GM10266 (cell line): Measurements from ENCODE around the gene NUP93.
"Not testable (repeated sequence)": the region's sequence is repeated elsewhere in the genome, so short reads cannot be mapped to it uniquely, and the experiment has no call there.

Experiments
- DNase-seq: peaks from one replicate; pipeline ENCODE4 v3.0.0; 2012; ENCODE audit errors: extremely low spot score
- TF ChIP-seq, protein P1 (sequence below): IDR thresholded peaks from 2 replicates; pipeline ENCODE4 v1.5.1; 2012; ENCODE audit warnings: mild to moderate bottlenecking, low read depth; ENCODE audit not compliant: control insufficient read depth, insufficient read depth; ENCODE audit errors: missing control alignments

NUP93 gene

DNA sequence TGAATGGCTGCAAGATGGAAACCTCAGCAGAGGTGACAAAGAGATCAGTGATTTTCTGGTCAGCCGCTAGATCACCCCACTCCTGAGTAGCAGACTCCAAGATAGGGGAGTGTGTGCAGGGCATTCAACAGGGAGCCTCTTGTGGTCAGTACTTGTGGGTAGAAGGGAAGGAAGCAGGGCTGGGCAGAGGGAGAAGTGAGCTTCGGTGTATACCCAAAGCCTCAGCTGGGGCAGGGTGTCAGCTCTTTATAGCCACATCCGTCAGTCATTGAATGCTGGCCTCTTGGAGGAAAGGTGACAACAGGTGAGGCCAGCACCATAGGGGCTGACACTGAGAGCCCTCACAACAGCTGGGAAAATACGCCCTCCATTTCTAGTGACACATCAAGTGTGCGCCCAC lies 132.8 kb downstream of the NUP93 start:
- no peak for DNase-seq
- TF ChIP-seq, protein P1, sequence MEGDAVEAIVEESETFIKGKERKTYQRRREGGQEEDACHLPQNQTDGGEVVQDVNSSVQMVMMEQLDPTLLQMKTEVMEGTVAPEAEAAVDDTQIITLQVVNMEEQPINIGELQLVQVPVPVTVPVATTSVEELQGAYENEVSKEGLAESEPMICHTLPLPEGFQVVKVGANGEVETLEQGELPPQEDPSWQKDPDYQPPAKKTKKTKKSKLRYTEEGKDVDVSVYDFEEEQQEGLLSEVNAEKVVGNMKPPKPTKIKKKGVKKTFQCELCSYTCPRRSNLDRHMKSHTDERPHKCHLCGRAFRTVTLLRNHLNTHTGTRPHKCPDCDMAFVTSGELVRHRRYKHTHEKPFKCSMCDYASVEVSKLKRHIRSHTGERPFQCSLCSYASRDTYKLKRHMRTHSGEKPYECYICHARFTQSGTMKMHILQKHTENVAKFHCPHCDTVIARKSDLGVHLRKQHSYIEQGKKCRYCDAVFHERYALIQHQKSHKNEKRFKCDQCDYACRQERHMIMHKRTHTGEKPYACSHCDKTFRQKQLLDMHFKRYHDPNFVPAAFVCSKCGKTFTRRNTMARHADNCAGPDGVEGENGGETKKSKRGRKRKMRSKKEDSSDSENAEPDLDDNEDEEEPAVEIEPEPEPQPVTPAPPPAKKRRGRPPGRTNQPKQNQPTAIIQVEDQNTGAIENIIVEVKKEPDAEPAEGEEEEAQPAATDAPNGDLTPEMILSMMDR, result no peak

DNA sequence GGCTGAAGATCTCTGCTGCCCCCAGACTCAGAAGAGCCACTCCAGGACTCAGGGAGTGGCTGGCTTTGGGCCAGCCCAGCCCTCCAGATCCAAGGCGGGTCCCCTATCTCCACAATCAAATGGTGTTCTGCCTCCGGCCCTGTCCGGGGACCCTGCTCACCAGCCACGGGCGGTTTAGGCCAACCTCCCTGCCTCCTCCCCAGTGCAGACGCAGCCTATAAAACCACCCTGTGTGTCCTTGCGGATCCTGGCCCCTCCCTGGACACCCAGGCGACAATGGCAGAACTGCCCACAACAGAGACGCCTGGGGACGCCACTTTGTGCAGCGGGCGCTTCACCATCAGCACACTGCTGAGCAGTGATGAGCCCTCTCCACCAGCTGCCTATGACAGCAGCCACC lies 135.0 kb downstream of the NUP93 start, which contains the start of gene SLC12A3:
Gene SLC12A3, plus strand, starts transcription at position 248 of the 400 bp plus-strand sequence. Its CDS starts 29 bp downstream, at position 277.
- DNase-seq, result no peak
- TF ChIP-seq, protein P1, result no peak

DNA sequence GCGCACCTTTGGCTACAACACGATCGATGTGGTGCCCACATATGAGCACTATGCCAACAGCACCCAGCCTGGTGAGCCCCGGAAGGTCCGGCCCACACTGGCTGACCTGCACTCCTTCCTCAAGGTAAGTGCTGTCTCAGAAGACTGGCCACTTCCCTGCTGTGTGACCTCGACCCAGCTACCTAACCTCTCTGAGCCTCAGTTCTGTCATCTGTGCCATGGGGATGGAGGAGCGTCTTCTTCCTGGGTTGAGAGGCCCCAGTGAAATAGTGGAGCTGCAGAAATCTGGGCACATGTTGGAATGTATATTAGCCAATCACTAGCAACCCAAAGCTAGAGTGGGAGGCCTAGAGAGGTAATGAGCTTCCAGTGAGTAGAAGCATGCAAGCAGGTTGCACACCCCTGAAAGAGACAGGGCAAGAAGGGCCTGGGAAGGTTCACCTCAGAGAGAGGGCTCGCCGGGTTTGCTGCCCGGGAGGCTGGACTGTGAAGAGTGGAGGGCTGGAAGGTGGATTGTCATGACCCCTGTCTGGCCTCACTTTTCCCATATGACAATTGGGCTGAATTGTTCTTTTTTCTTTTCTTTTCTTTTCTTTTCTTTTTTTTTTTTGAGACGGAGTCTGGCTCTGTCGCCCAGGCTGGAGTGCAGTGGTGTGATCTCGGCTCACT lies 135.6 kb downstream of the NUP93 start:
- TF ChIP-seq, protein P1, result no peak
- DNase-seq, result no peak

DNA sequence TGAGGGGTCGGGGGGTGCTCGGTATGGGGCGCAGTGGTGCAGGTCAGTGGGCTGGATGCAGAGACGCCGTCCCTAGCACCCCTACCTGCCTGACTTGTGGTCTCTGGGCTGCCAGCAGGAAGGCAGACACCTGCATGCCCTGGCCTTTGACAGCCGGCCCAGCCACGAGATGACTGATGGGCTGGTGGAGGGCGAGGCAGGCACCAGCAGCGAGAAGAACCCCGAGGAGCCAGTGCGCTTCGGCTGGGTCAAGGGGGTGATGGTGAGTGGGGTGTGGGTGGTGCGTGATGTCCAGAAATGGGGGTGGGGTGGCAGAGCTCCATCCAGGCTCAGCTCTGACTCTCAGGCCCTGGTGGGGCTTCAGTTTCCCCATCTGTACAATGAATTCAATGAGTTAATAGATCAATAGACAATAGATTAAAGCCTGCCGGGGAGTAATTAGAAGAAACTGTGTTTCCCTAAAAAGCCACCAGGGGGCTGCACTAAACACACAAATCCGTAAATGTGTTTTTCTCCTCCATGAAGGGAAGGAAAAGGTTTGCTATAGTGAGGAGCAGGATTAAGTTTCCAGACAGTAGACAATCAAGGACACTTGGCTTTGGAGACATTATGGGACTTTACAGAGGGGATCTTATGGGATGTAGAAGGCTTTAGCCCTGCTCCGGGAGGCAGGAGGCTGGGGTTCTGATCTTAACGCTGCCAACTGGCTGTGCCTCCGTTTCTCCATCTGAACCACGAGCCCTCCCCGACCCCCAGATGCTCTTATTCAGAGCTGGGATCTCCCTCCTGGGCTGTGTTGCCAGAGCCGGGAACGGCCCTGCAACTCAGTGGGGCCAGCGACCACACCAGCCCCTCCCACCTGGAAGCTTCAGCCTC lies 137.3 kb downstream of the NUP93 start:
- peak; percentile 52 for DNase-seq
- TF ChIP-seq, protein P1, result peak; percentile 67

DNA sequence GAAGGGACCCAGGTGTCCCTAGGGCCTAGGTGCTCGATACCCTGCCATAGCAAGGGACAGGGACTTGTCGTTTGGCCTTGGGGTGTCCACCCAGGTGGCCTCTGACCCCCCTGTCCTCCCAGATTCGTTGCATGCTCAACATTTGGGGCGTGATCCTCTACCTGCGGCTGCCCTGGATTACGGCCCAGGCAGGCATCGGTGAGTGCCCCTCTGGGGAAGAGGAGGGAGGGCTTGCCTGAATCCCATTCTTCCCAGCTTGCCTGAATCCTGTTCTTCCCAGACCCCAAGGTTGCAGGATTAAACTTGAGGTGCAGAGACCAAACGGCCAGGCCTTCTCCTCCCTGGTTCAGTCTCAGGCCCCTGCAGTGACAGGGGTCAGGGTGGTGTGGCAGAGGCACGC lies 138.2 kb downstream of the NUP93 start:
- DNase-seq, result no peak

DNA sequence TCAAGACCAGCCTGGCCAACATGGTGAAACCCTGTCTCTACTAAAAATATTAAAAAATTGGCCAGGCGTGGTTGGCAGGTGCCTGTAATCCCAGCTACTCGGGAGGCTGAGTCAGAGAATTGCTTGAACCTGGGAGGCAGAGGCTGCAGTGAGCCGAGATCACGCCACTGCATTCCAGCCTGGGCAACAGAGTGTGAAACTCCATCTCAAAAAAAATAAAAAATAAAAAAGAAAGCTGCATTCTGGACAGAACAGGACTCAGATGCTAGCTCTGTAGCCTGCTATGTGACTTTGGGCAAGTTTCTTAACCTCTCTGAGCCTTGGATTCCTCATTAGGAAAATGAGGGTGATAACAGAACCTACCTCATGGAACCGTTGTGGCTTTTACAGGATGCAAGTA lies 138.8 kb downstream of the NUP93 start:
- not testable (repeated sequence) for DNase-seq

More for the DNA sequence above, 138.2 kb downstream of the NUP93 start:
- TF ChIP-seq, protein P1, result no peak

DNA sequence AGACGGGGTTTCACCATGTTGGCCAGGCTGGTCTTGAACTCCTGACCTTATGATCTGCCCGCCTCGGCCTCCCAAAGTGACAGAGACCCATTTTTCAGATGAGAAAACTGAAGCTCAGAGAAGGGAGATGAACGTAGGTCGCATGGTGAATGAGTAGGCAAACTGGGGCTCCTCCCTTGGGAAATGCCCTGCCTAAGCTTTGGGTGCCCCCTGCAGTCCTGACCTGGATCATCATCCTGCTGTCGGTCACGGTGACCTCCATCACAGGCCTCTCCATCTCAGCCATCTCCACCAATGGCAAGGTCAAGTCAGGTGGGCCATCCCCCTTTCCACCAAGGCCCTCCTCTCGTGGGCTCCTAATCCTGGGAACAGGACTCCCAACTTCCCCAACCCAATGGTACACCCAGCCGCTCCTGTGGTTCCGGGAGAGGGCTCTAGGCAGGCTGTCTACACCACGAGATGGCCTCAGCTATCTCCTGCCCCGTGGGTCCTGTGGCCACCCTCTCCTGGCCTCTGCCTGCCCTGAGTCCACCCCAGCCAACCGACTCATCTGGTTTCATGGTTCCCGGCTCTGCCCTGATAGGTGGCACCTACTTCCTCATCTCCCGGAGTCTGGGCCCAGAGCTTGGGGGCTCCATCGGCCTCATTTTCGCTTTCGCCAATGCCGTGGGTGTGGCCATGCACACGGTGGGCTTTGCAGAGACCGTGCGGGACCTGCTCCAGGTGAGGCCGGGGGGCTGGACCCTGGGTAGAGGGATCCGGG lies 139.8 kb downstream of the NUP93 start:
- TF ChIP-seq, protein P1, result peak; percentile 35
- peak; percentile 70 for DNase-seq
